HG02678 (cell line): ENCODE results near the gene LRRC38.
"Not testable (repeated sequence)": the region's sequence is repeated elsewhere in the genome, so short reads cannot be mapped to it uniquely, and the experiment has no call there.

Experiments
- ATAC-seq: cut with Tn5 transposase; IDR thresholded peaks from one replicate; pipeline ENCODE4 v1.9.1; 2021; ENCODE audit warnings: mild to moderate bottlenecking, moderate library complexity; ENCODE audit not compliant: unreplicated experiment

LRRC38 gene, protein sequence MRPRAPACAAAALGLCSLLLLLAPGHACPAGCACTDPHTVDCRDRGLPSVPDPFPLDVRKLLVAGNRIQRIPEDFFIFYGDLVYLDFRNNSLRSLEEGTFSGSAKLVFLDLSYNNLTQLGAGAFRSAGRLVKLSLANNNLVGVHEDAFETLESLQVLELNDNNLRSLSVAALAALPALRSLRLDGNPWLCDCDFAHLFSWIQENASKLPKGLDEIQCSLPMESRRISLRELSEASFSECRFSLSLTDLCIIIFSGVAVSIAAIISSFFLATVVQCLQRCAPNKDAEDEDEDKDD

DNA sequence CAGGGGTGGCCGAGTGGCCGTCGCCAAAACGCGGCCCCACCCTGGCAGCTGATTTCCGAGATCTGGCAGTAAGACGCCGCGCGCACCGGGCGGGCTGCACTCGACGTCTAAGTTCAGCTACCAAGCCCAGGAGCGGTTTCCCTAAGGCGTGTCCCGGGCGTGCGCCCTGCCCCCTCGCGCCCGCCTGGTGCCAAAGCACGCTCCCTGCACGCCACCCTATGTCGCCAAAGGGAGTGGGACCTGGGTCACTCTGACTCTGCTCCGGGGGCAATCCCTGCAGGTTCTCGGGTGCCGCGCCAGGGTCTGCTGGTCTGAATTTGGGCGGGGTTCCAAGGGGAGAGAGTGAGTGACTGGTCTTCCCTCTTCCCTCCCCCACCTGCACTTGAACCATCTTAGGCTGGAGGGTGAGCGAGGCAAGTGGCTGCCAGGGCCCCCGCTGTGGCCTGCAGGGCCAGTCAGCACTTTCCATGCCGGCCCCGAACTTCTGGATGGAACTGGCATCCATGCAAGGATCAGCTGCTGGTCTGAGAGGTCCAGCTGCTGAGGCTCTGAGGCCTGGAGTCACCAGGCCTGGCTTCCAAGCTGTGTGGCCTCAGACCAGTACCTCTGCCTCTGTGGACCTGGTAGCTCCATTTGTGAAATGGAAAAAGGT lies at the start of gene LRRC38:
Gene LRRC38 (minus strand): TSS at position 109 of the 652 bp plus-strand sequence. CDS start 410 bp downstream, outside the sequence.
- no peak for ATAC-seq

DNA sequence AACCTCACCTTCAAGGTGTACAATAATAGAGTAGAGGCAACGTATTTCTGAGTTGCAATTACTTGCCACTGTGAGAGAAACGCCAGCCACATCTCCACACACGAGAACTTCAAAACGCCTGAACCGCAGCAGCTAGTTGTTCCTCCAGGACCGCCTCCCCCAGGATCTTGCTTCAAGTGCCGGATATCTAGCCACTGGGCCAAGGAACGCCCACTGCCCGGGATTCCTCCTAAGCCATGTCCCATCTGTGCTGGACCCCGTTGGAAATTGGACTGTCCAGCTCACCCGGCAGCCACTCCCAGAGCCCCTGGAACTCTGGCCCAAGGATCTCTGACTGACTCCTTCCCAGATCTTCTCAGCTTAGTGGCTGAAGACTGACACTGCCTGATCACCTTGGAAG lies 49.2 kb upstream of the LRRC38 start:
- not testable (repeated sequence) for ATAC-seq

DNA sequence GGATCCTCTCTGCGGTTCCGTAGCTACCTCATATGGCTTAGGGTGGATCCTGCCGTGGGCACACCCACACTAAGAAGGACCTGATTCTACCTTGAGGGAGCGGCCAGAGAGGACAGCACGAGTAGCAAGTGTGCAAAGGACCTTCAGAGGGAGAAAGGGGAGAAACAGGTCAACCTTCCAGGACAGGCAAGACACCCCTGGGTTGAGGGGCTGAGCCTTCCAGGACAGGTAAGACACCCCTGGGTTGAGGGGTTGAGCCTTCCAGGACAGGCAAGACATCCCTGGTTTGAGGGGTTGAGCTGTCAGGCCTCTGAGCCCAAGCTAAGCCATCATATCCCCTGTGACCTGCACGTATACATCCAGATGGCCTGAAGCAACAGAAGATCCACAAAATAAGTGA lies 46.7 kb upstream of the LRRC38 start:
- no peak for ATAC-seq

- ATAC-seq, result no peak
Observed at GRCh38 chr1:13556224-13556764, 42.5 kb upstream of the LRRC38 start.

DNA sequence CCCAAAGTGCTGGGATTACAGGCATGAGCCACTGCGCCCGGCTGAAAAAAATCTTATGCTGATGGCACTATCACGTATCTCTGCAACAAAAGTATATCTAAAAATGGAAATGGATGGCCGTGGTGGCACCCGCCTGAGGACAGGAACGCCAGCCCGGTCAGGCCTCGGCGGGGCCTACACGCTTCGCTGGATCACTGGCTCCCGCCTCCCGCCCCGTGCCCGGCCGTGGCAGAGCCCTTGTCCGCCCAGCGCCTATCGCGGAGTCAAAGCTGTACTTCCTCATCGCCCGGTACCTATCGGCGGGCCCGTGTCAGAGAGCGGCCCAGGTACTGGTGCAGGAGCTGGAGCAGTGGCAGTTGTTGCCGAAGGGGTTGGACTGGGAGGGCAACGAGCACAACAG lies 41.0 kb upstream of the LRRC38 start:
- ATAC-seq, result no peak

GRCh38 chr1:13550663-13551062 lies 36.9 kb upstream of the LRRC38 start:
- no peak for ATAC-seq

DNA sequence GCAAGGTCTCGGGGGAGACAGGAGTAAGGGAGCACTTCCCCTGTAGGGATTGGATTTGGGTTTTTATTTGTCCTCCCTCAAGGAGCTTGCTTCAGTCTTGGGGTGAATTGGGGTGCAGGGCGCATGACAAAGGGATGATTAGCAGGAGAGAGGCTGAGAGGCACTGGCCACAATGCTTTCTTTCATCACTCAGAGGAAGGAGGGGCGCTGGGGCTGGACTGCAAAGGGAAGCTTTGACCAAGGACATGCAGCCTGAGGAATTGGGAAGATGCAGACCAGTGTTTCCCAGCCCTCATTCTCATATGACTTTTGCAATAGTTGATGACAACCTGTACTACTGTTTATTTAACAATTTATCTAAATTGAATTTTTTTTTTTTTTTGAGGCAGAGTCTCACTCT lies 35.7 kb upstream of the LRRC38 start:
- no peak for ATAC-seq

DNA sequence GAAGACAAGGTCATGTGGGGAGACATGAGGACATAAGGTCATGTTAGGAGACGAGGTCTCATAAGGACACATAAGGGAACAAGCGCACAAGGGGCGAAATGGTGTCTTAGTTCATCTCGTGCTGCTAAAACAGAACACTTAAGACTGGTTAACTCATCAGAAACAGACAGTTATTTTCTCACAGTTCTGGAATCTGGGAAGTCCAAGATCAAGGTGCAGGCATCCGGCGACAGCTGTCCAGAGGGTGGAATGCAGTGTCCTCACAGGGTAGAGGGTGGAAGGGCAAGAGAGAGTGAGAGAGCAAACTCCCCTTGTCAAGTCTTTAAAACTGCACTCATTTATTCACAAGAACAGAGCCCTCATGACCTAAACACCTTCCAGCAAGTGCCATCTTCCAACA lies 35.2 kb upstream of the LRRC38 start:
- ATAC-seq, result no peak

GRCh38 chr1:13548281-13548680 lies 34.5 kb upstream of the LRRC38 start:
- ATAC-seq, result no peak

- no peak for ATAC-seq
Observed at GRCh38 chr1:13546791-13547190, 33.0 kb upstream of the LRRC38 start.

GRCh38 chr1:13544221-13544556 lies 30.4 kb upstream of the LRRC38 start:
- no peak for ATAC-seq

DNA sequence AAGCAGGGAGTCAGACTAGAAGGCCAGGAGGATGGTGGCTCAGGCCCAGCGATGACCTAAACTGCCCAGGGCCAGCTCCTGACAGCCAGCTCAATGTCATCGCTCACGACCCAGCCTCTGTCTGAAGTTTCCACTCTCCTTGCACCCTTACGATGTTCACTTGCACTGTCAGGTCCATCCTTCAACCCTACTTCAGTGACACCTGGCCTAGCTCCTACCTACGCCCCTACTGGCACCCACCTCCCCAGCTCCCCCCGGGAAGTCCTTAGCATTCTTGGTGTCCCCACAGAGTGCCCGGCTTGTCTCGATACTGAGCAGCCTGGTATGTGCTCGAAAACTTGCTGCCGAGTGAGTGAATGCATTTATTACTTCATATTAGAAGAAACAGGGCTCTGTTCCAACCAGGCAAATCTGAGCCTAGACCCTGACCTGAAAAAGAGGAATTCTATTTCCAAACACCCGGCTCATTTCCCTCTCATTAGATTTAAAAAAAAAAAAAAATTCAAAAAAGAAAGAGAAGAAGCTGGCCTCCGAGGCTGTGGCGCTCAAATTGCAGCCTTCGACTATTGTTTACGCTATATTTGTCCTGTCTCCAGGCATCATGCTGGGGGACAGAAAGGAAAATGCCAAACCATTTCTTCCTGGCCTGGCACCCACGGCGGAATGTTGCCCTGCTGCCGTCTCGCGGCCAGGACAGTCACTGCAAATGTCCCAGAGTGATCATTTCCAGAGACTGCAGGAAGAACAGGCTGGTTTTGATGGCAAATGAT lies 29.8 kb upstream of the LRRC38 start:
- no peak for ATAC-seq

- ATAC-seq, result no peak
Observed at GRCh38 chr1:13541435-13542215, 27.8 kb upstream of the LRRC38 start.

DNA sequence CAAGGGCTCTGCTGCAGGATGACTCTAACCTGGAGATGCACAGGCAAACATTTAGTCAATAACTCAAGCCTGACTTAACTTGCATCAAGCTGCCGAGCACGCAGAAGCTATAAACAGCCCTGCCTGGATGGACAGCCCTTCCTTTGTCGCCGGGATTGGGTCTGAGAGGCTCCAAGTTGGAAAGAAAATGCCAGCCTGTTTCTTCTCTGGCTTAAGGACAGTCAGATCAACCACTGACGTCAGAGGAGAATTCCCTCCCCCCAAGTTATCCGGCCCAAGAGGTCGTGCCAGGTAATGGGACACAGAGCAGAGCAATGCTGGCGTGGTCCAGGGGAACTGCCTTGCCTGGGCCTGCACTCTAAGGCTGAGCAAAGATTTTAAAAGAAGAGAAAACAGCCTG lies 27.1 kb upstream of the LRRC38 start:
- ATAC-seq, result no peak

GRCh38 chr1:13539683-13540082 lies 25.9 kb upstream of the LRRC38 start:
- ATAC-seq, result no peak

DNA sequence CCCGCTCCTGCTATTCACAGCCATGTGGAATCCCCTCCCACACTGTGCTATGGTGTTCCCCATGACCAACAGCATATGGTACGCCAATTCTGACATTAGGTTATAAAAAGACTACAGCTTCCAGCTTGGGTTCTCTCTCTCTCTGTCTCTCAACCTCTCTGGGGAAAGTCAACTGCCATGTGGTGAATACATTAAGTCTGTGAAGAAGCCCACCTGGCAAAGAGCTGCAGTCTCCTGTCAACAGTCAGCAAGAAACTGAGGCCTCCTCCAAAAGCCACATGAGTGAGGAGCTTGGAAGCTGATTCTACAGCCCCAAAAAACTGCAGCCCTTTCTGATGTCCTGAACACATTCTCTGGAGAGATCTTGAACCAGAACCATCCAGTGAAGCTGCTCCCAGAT lies 25.0 kb upstream of the LRRC38 start:
- ATAC-seq, result no peak

GRCh38 chr1:13536571-13536970 lies 22.8 kb upstream of the LRRC38 start:
- ATAC-seq, result no peak

DNA sequence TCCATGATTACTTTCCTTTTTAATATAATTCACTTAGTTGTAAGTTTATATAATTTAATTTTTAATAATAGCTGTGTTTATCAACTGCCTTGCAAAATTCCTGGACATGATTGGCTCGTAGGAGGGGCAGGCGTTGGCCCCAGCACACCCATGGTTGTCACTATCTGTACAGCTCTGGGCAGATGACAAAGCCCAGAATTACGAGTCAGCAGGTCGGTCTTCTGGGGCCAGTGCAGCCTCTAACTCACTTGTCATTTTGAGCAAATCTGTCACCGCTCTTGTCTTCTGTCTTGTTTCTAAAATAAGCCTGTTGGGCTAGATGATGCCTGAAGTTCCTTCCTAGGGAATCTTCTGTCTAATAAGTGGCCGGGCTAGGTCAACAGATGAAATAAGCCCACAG lies 21.4 kb upstream of the LRRC38 start:
- ATAC-seq, result no peak

DNA sequence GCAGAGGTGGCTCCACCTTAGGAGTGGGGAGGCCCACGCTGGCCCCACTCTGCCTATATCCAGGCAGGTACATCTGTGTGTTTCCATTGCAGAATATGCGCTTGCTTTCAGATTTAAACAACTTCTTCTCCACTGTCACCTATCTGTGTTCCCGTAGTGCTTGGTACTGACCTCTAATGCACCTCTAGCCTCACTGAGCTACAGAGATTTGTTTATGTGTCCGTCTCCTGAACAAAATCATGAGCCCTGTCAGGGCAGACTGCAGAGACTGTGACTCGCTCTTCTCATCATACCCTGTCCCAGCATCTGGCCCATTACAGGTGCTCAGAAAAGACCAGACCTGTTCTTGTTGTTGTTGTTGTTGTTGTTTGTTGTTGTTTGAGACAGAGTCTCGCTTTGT lies 14.5 kb upstream of the LRRC38 start:
- no peak for ATAC-seq

GRCh38 chr1:13523780-13524477 lies 10.1 kb upstream of the LRRC38 start:
- no peak for ATAC-seq
